IPS DF 19.7 (cell line): ENCODE results near the gene FBLN2.

ENCODE experiments used
- DNase-seq: peaks from one replicate; pipeline ENCODE4 v3.0.0-alpha.2; 2013; ENCODE audit warnings: low read depth, low spot score

The FBLN2 gene

GRCh38 chr3:13622356-13622755, 73.4 kb downstream of the FBLN2 start:
- DNase-seq, result no peak

DNA sequence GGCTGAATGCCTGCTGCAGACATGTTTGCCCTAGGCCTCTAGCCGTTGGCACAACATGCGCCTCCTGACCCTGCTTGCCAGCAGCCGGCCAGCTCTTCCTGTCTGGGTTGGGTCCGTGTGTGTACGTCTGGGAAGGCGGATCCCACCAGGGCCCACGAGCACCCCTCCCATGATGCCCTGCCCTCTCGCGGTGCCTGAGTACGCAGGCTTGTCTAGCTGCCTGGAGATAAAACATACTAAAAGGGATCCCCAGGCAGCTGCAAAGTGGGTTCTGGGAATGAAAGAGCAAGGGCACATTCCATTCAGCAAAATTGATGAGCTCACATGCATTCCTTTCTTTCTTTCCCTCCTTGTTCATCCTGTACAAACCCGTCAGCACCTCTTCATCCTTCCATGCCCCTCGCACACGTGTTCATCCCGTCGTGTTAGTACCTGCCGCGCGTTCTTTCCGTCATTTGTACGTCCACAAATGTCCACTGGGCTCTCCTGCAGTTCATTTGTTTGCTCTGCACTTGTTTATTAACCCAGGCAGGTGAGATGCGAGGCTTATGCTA, 74.3 kb downstream of the FBLN2 start:
- no peak for DNase-seq

DNA sequence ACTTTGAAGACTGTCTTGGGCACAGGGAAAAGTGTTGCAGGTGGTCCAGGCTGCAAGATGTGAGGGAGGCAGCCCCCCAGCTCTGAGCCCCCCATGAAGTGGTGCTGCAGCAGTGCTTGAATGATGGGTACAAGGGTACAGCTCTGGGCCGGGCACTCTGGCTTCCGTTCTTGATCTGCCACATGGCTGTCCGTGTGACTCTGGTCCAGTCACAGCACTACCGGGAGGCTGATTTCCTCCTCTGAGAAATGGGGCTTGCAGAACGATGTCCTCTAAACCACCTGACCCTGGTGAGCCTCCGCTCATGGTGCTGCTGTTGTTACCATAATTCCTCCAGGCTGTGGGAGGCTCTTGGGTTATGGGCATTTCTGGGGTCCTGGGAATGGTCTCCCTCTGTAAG, 75.1 kb downstream of the FBLN2 start:
- no peak for DNase-seq

DNA sequence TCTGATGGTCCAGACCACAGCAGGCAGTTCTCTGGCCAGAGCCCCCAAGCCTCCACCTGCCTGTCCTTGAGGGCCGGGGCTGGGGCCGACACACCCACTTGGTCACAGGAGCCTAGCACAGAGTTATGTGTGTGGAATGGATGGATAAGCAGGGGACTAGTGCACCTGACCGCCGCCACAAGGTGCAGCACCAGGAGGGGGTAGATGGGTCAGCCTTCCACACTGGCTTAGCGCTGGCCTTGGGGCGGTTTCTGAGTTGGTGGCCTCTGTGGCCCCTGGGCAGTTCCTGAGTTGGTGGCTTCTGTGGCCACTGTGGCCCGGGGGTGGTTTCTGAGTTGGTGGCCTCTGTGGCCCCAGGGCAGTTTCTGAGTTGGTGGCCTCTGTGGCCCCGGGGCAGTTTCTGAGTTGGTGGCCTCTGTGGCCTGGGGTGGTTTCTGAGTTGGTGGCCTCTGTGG, 75.8 kb downstream of the FBLN2 start:
- DNase-seq, result no peak

- DNase-seq, result no peak
These were observed 77.5 kb downstream of the FBLN2 start for GRCh38 chr3:13626396-13626795.

DNA sequence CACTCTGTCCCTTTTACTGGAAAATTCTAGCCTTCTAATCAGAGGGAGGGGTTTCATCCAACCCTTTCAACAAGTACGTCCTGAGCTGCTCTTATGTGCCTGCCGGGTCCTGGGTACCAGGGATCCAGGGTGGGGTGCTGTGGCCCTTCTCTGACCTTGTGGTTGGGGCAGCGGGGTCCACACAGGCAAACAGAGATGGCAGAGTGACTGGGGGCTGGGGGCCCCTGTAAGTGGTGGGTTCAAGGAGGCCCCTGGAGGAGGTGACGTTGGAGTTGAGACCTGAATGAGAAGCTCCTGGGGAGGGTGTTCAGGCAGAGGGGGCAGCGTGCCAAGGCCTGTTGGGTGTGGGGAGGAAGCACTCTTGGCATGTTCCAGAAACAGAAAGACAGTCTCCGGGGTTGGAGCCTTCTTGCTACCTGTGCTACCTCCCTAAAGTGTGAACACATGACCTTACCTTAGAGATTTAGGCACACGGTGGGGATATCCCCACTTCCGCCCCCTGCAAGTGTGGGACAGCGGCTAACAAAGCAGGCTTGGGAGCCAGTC, 78.1 kb downstream of the FBLN2 start:
- no peak for DNase-seq

DNA sequence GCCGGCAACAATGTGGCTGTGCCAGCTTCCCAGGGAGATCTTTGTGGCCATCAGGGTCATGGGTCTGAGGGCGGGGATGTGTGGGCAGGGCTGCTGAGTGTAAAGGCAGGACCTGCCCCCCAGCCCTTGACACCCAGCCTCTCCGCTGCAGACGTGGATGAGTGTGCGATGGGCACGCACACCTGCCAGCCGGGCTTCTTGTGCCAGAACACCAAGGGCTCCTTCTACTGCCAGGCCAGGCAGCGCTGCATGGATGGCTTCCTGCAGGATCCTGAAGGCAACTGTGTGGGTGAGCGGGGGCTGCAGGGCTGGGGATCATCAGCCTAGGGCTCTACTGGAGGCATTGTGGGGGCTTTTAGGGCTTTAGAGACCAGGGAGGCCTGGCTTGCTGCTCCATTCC, 78.8 kb downstream of the FBLN2 start:
- DNase-seq, result no peak

GRCh38 chr3:13628432-13628831, 79.5 kb downstream of the FBLN2 start:
- DNase-seq, result no peak

GRCh38 chr3:13628841-13629551, 80.1 kb downstream of the FBLN2 start:
- DNase-seq, result no peak

GRCh38 chr3:13629644-13630043, 80.7 kb downstream of the FBLN2 start:
- DNase-seq, result no peak

DNA sequence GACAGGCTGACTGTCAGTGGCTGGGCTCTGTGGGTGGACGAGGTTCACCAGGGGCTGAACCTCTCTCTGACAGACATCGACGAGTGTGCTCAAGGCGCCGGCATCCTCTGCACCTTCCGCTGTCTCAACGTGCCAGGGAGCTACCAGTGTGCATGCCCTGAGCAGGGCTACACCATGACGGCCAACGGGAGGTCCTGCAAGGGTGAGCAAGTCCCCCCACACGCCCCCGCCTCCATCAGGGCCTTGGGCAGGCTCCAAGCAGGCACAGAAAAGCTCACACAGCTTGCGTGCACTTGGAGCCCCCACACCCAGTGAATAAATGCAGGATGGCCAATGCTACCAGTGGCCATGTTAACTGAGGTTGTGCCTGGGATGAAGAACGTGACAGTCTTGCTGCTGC, 82.3 kb downstream of the FBLN2 start:
- DNase-seq, result no peak

DNA sequence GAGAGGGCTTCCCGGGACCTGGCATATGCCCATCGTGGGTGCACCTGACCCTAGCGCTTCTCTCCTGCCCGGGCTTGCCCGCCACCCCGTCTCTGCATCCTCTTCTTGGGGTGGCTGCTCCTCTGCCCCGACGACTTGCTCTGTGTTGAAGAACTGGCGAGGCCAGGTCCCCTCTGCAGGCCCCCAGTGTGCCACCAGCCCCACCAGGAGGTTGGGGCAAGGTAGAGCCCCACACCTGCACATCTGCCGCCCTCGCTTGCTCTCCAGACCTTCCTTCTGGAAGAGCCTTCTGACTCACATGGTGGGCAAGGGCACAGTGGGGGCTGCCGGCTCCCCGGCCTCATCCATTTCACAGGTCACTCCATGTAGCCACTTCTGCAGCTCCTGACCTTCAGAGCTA, 84.3 kb downstream of the FBLN2 start:
- no peak for DNase-seq

DNA sequence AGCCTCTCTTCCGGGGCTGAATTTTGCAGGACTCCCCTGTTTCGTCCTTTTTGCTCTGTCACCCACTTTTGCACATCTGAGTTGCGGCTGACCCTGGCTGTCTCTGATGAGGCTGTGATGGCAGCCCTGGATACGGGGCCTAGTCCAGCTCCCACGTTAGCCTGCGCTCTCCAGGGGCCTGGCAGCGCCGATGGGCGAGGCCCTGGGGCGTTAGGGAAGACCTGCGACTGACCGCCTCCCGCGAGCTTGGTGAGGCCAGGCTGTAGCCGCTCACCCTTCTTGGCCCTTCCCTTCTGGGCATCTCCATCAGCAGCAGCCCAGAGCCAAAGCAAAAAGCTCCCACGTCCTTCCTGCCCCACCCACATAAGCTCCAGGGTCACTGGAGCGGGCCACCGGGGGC, 85.2 kb downstream of the FBLN2 start:
- DNase-seq, result no peak

- DNase-seq, result no peak
These were observed 85.7 kb downstream of the FBLN2 start for GRCh38 chr3:13634615-13635014.

DNA sequence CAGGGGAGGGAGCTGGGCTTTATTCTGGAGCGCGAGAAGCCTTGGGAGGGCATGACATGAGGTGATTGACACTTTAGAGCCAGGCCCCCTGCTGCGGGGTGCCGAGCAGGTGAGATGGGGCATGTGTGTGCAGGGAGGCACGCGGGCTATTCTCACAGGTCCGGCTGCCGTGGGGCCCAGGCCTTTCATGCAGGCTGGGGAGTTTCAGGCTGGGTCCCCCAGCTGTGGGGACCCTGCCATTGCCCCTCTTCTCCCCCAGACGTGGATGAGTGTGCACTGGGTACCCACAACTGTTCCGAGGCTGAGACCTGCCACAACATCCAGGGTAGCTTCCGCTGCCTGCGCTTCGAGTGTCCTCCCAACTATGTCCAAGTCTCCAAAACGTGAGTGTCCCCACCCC, 87.3 kb downstream of the FBLN2 start:
- no peak for DNase-seq

DNA sequence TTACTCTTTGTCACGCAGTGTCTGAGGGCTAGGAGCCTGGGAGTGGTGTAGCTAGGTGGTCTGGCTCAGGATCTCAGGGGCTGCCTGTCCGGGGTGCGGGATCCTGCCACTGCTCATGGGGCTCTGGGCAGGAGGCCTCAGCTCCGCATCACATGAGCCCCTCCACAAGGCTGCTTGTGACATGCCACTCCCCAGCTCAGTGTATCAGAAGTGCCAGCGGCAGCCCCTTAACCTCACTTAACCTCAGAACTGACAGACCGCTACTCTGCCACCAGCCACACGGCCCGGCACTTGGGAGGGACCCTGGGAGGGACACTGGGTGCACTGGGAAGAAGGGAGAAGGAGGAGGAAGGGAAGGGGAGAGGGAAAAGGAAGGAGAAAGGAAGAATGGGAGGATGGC, 87.9 kb downstream of the FBLN2 start:
- DNase-seq, result no peak

DNA sequence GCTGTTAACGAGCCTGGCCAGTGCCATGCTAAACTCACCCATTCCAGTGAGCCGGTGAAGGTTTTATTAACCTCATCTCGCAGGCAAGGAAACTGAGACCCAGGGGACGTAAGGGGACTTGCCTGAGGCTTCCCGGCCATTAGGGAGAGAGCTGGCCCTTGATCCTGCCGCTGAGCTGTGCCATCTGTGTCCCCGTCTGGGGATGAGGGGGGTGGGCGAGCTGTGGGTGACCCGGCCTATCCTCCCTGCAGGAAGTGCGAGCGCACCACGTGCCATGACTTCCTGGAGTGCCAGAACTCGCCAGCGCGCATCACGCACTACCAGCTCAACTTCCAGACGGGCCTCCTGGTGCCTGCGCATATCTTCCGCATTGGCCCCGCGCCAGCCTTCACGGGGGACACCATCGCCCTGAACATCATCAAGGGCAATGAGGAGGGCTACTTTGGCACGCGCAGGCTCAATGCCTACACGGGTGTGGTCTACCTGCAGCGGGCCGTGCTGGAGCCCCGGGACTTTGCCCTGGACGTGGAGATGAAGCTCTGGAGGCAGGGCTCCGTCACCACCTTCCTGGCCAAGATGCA, 88.5 kb downstream of the FBLN2 start:
- DNase-seq, result no peak

GRCh38 chr3:13637953-13638352, 89.0 kb downstream of the FBLN2 start:
- DNase-seq, result no peak

DNA sequence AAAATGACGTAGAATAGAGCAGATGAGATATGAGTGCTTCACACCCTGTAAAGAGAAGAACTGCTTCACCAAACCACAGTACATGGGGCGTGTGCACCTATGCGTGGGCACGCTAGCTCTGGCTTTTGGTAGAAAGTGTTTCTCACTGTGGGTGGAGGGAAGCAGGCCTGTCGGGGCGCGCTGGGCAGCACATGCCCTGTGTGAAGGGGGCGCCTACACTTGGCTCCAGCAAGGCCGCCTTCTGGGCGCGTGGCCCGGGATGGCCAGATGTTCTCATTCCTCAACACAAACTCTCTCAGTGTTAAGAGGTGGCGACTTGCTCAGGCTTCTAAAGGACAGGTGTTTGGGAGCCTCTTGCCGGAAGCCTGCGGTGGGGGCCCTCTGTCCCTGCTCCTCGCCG, 90.0 kb downstream of the FBLN2 start:
- no peak for DNase-seq

DNA sequence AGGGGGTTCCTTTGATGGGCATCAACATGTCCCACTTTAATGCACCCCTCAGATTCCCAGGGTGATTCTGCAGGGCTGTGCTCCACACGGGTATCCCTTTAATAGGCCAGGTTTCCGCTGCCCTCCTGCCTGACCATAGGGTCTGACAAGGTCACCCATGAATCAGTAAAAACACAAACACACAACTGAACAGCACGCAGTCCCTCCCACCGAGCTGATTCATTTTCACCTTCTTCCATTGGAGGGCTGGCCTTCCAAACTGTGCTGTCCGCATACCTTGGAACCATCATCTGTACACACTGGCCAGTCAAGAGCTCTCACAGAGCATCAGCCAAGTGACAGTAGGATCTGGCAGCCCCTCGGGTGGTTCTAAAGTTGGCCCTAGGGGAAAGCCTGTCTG, 93.7 kb downstream of the FBLN2 start:
- DNase-seq, result no peak

- no peak for DNase-seq
These were observed 95.6 kb downstream of the FBLN2 start for GRCh38 chr3:13644341-13645117.
